K562 (cell line): ENCODE measurements around the gene TOM1L2. TPM values are rescaled to one million over a fixed set of nuclear protein-coding genes. Genes with fewer than 3 reads are reported as not detected.

Experiments
- BACH1 ChIP-seq: fragments of 200-800 bp; sonication (Bioruptor generic); IDR thresholded peaks from 2 replicates; pipeline ENCODE4 v1.6.1; 2016; ENCODE audit warnings: missing genetic modification characterization, missing compliant biosample characterization
- DNMT1 ChIP-seq: fragments of 450-650 bp; IDR thresholded peaks from 2 replicates; pipeline ENCODE4 v1.6.1; 2016; ENCODE audit warnings: antibody characterized with exemption, mild to moderate bottlenecking
- FOSL1 ChIP-seq: fragments of 200-800 bp; sonication (Bioruptor generic); conservative IDR thresholded peaks from 2 replicates; pipeline ENCODE4 v1.6.1; 2016; ENCODE audit warnings: missing genetic modification characterization, missing compliant biosample characterization
- HDGF ChIP-seq: fragments of 450-650 bp; IDR thresholded peaks from 2 replicates; pipeline ENCODE4 v1.6.1; 2016
- LCOR ChIP-seq: sonication (generic); formaldehyde crosslinking; IDR thresholded peaks from 2 replicates; pipeline ENCODE4 v1.8.0; 2022; ENCODE audit warnings: mild to moderate bottlenecking, missing genetic modification reagents
- MAFG ChIP-seq: fragments of 450-650 bp; conservative IDR thresholded peaks from 2 replicates; pipeline ENCODE4 v1.6.1; 2016; ENCODE audit warnings: missing genetic modification characterization, missing compliant biosample characterization
- MTA2 ChIP-seq: fragments of 450-650 bp; IDR thresholded peaks from 2 replicates; pipeline ENCODE4 v1.6.1; 2016; ENCODE audit warnings: low read depth
- PURB ChIP-seq: sonication (generic); formaldehyde crosslinking; IDR thresholded peaks from 2 replicates; pipeline ENCODE4 v1.9.0; 2021; ENCODE audit warnings: low read depth, mild to moderate bottlenecking, missing genetic modification reagents
- ZNF175 ChIP-seq: fragments of 200-800 bp; sonication (Bioruptor generic); IDR thresholded peaks from 2 replicates; pipeline ENCODE4 v1.6.1; 2016; ENCODE audit warnings: low read depth, mild to moderate bottlenecking, missing genetic modification characterization, missing compliant biosample characterization
- ZNF583 ChIP-seq: fragments of 250-450 bp; sonication (Bioruptor Pico); IDR thresholded peaks from 2 replicates; pipeline ENCODE4 v1.4.0; 2020
- ZNF695 ChIP-seq: fragments of 450-650 bp; formaldehyde crosslinking; IDR thresholded peaks from 2 replicates; pipeline ENCODE4 v1.4.0; 2020; ENCODE audit warnings: mild to moderate bottlenecking, moderate library complexity
- polyA plus RNA-seq, 8 experiments: library from polyadenylated mRNA; depleted of rRNA in 4 of 8; stranded (reverse) in 5 of 8; unstranded in 3 of 8; fragments of >200 nt; fragmentation: Nextera tagmentation in 2 of 8; fragmentation: Illumina TruSeq in 1 of 8; extraction: Ambion mirVana in 2 of 8; extraction: Trizol in 1 of 8; gene quantifications; 2 replicates each; pipeline versions ENCODE4 v1.2.1 to v1.2.3, GENCODE V29; 2011 to 2014; ENCODE audit warnings: inconsistent platforms in 1 of 8, missing spikeins in 1 of 8
- total RNA-seq, 7 experiments: library from RNA; depleted of rRNA in 6 of 7; stranded (reverse); fragments of >200 nt in 6 of 7; fragmentation: Illumina TruSeq in 2 of 7; extraction: Trizol in 2 of 7; gene quantifications; 2 replicates each; pipeline versions ENCODE4 v1.2.1 to v1.2.3, GENCODE V29; 2011 to 2021; ENCODE audit warnings: low replicate concordance in 1 of 7
- TF ChIP-seq, protein P1 (sequence below): fragments of 250-450 bp; sonication (Bioruptor Pico); IDR thresholded peaks from 2 replicates; pipeline ENCODE4 v1.4.0; 2020; ENCODE audit warnings: borderline replicate concordance
- TF ChIP-seq, protein P2 (sequence below), 2 experiments: fragments of 200-800 bp in 1 of 2; sonication (Bioruptor generic) in 1 of 2; sonication (generic) in 1 of 2; formaldehyde crosslinking in 1 of 2; IDR thresholded peaks in 1 of 2; conservative IDR thresholded peaks in 1 of 2; 2 replicates each; pipeline versions ENCODE4 v1.5.0 to v1.6.1; 2016 to 2020; ENCODE audit warnings: missing compliant biosample characterization in 1 of 2, missing genetic modification characterization in 1 of 2, missing genetic modification reagents in 1 of 2
- TF ChIP-seq, protein P3 (sequence below): fragments of 250-450 bp; sonication (Bioruptor Pico); IDR thresholded peaks from 2 replicates; pipeline ENCODE4 v1.5.0; 2020; ENCODE audit warnings: mild to moderate bottlenecking
- TF ChIP-seq, protein P4 (sequence below), 2 experiments: IDR thresholded peaks in 1 of 2; conservative IDR thresholded peaks in 1 of 2; 2 replicates each; pipeline ENCODE4 v1.6.1; 2016; ENCODE audit warnings: low read depth in 2 of 2, mild to moderate bottlenecking in 1 of 2, missing compliant biosample characterization in 1 of 2, missing genetic modification characterization in 1 of 2, moderate library complexity in 1 of 2
- TF ChIP-seq, protein P5 (sequence below): sonication (generic); formaldehyde crosslinking; IDR thresholded peaks from 2 replicates; pipeline ENCODE4 v1.8.0; 2022; ENCODE audit warnings: mild to moderate bottlenecking, low read depth, missing genetic modification reagents
- TF ChIP-seq, protein P6 (sequence below): fragments of 250-450 bp; sonication (Bioruptor Pico); IDR thresholded peaks from 2 replicates; pipeline ENCODE4 v1.8.0; 2021; ENCODE audit warnings: mild to moderate bottlenecking, moderate library complexity

Gene TOM1L2
- total and polyA plus RNA-seq, 9 of the 15 experiments (the other 6 are each of a cell fraction or from before 2014, with no cell fraction given) = 0.07 to 6.0 (median 2.5) TPM

DNA sequence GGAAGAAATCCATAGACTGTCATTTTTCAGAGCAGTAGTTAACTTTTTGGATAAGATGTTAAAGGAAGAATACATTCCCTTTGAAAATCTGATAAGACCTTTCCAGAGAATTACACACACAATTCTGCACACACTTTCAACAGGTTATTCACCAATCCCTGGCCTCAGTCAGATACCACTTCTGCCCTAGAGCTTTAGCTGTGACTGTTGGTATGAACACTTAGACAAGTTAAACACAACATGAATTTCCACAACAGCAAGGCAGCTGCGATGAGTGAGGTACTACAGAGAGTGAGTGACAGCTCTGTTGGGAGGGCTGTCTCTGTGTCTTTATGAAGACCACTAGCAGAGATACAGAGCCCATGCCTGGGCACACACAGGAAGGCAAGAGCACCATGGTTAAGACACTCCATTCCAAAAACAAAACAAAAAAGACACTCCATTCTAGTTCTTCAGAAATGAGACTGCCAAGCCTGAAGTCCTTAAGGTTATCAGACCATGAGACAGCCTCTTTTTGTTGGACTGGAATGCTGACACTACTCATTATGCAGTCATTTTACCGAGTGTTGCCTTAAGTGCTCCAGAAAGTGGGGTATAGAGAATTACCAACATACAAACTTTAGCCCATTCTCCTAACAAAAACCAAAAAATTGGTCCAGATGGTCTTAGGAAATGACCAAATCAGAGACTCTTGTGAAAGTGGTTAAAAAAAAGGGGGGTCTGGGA is 42.4 kb downstream of the TOM1L2 start (continued):
- TF ChIP-seq, protein P1, sequence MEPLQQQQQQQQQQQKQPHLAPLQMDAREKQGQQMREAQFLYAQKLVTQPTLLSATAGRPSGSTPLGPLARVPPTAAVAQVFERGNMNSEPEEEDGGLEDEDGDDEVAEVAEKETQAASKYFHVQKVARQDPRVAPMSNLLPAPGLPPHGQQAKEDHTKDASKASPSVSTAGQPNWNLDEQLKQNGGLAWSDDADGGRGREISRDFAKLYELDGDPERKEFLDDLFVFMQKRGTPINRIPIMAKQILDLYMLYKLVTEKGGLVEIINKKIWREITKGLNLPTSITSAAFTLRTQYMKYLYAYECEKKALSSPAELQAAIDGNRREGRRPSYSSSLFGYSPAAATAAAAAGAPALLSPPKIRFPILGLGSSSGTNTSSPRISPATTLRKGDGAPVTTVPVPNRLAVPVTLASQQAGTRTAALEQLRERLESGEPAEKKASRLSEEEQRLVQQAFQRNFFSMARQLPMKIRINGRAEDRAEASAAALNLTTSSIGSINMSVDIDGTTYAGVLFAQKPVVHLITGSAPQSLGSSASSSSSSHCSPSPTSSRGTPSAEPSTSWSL = no peak
- TF ChIP-seq ZNF695 (CRISPR knock-in tag) (no peak), DNMT1 (no peak), BACH1 (tag) (no peak), MTA2 (no peak), PURB (CRISPR knock-in tag) (no peak), ZNF175 (CRISPR knock-in tag) (no peak), ZNF583 (CRISPR knock-in tag) (no peak), FOSL1 (tag) (no peak), MAFG (tag) (peak; percentile 37), LCOR (no peak), HDGF (no peak)
- TF ChIP-seq, protein P2, sequence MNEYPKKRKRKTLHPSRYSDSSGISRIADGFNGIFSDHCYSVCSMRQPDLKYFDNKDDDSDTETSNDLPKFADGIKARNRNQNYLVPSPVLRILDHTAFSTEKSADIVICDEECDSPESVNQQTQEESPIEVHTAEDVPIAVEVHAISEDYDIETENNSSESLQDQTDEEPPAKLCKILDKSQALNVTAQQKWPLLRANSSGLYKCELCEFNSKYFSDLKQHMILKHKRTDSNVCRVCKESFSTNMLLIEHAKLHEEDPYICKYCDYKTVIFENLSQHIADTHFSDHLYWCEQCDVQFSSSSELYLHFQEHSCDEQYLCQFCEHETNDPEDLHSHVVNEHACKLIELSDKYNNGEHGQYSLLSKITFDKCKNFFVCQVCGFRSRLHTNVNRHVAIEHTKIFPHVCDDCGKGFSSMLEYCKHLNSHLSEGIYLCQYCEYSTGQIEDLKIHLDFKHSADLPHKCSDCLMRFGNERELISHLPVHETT (CRISPR knock-in tag; conservative IDR thresholded peaks at IDR 0.05 in 1 of 2, IDR thresholded peaks at IDR 0.05 in 1 of 2) = no peak
- TF ChIP-seq, protein P3, sequence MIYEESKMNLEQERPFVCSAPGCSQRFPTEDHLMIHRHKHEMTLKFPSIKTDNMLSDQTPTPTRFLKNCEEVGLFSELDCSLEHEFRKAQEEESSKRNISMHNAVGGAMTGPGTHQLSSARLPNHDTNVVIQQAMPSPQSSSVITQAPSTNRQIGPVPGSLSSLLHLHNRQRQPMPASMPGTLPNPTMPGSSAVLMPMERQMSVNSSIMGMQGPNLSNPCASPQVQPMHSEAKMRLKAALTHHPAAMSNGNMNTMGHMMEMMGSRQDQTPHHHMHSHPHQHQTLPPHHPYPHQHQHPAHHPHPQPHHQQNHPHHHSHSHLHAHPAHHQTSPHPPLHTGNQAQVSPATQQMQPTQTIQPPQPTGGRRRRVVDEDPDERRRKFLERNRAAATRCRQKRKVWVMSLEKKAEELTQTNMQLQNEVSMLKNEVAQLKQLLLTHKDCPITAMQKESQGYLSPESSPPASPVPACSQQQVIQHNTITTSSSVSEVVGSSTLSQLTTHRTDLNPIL (CRISPR knock-in tag) = no peak
- TF ChIP-seq, protein P4, sequence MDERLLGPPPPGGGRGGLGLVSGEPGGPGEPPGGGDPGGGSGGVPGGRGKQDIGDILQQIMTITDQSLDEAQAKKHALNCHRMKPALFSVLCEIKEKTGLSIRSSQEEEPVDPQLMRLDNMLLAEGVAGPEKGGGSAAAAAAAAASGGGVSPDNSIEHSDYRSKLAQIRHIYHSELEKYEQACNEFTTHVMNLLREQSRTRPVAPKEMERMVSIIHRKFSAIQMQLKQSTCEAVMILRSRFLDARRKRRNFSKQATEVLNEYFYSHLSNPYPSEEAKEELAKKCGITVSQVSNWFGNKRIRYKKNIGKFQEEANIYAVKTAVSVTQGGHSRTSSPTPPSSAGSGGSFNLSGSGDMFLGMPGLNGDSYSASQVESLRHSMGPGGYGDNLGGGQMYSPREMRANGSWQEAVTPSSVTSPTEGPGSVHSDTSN (CRISPR knock-in tag; IDR thresholded peaks at IDR 0.05; ENCODE audit: low read depth) = no peak
- TF ChIP-seq, protein P4 (tag; conservative IDR thresholded peaks at IDR 0.05; ENCODE audit: low read depth) = 0 out of 2 replicates have a peak, but pooled peaks have one; percentile 17
- TF ChIP-seq, protein P5, sequence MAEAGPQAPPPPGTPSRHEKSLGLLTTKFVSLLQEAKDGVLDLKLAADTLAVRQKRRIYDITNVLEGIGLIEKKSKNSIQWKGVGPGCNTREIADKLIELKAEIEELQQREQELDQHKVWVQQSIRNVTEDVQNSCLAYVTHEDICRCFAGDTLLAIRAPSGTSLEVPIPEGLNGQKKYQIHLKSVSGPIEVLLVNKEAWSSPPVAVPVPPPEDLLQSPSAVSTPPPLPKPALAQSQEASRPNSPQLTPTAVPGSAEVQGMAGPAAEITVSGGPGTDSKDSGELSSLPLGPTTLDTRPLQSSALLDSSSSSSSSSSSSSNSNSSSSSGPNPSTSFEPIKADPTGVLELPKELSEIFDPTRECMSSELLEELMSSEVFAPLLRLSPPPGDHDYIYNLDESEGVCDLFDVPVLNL (CRISPR knock-in tag) = no peak
- TF ChIP-seq, protein P6, sequence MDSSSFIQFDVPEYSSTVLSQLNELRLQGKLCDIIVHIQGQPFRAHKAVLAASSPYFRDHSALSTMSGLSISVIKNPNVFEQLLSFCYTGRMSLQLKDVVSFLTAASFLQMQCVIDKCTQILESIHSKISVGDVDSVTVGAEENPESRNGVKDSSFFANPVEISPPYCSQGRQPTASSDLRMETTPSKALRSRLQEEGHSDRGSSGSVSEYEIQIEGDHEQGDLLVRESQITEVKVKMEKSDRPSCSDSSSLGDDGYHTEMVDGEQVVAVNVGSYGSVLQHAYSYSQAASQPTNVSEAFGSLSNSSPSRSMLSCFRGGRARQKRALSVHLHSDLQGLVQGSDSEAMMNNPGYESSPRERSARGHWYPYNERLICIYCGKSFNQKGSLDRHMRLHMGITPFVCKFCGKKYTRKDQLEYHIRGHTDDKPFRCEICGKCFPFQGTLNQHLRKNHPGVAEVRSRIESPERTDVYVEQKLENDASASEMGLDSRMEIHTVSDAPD (CRISPR knock-in tag) = no peak
